ENCODE data around the gene GIPC3. TPM values are rescaled to one million over a fixed set of nuclear protein-coding genes. Genes with fewer than 3 reads are reported as not detected.
"Not testable (repeated sequence)": the region's sequence is repeated elsewhere in the genome, so short reads cannot be mapped to it uniquely, and the experiment has no call there.

Gene GIPC3
- total RNA-seq, 1 donor from 2014 or later: 1.2 TPM

DNA sequence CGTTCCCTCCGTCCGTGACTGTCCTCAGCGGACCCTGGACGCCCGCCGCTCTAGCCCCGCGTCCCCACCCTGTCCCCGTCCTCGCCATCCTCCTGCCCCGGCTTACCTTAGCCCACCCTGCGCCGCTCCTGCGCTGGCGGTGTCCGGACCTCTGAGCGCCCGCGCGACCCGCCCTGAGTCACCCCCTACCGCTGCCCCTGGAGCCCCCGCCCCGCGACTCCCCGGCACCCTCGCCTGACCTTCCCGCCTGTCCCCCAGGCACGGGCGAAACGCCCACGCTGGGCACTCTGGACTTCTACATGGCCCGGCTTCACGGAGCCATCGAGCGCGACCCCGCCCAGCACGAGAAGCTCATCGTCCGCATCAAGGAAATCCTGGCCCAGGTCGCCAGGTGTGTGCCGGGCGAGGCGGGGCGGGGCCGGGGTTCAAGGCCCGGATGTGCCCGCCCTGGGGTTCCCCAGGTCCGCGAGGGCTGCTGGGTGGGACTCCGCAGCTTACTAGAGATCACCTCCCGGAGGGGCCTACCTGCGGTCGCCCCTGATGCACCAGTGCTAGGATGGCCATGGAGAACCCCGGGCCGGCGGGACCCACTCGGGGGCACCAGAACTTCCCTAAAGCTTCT, 7.4 kb upstream of the GIPC3 start:
- DNase-seq: no peak

DNA sequence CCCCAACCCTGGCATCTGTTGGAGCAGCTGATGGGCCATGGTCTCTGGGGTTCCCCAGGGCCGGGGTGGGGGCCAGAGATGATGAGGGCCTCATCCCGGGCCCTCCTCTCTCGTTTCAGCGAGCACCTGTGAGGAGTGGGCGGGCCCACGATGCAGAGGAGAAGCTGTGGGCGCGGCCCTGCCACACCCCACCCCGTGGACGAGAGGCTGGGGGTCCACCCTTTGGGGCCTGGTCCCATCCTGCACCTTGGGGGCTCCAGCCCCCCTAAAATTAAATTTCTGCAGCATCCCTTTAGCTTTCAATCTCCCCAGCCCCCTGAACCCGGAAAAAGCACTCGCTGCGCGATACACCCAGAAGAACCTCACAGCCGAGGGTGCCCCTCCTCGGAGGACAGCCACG, 6.9 kb upstream of the GIPC3 start:
- DNase-seq: no peak

DNA sequence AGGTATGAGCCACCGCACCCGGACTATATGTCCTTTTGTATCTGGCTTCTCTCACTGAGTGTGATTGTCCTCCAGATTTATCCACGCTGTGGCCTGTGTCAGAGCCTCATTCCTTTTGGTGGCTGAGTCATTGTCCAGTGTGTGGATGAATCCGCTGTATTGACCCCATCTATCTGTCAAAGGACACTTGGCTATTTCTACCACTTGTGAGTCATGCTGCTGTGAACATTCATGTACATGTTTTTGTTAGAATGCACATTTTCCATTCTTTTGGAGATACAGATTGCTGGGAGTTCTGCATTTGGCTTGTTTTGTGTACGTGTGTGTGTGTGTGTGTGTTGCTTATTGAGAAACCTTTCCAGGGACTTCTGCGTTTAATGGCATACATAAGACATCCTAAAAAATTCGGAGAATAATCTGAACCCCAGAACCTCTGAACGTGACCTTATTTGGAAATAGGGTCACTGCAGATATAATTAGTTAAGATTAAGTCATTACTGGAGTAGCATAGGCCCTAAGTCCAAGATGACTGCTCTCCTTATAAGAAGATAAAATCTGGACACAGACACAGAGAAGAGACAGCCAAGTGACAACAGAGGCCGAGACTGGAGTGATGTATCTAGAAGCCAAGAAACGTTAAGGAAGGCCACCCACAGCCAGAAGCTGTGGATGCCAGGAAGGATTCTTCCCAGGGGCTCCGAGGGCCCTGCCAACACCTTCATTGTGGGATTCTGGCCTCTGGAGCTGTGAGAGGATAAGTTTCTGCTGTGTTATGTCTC, 4.9 kb upstream of the GIPC3 start:
- peak; percentile 76 for DNase-seq

DNA sequence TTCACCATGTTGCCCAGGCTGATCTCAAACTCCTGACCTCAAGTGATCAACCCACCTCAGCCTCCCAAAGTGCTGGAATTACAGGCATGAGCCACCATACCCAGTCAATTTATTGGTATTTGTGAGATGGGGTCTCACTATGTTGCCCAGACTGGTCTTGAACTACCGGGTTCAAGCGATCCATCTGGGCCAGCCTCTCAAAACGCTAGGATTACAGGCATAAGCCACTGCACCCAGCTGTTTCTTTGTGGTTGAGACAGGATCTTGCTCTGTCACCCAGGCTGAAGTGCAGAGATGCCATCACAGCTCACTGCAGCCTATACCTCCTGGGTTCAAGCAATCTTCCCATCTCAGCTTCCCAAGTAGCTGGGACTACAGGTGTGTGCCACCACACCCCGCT, 3.5 kb upstream of the GIPC3 start:
- DNase-seq: not testable (repeated sequence)

GRCh38 chr19:3584036-3584802, 1.1 kb upstream of the GIPC3 start:
- DNase-seq: not testable (repeated sequence)

DNA sequence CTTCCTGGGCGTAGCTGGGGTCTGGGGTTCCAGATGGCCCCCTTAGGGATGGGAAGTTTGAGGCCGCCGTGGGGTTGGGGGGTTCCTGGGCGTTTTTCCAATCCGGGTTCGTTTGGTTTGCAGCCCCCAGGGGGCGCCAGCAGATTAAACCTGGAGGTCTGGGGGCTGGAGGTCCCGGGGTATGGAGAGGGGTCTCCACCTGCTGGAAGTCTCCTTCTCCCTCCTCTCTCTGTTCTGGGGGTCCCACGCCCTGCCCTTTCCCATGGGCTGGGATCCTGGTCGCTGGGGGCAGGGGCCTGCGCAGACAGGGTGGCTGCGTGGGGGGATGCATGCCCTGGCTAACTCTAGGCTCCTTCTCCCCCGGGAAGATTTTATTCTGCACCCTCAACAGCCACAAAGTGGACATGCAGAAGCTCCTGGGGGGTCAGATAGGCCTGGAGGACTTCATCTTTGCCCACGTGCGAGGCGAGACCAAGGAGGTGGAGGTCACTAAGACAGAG, 899 bp downstream of the GIPC3 start:
- no peak for DNase-seq

- no peak for DNase-seq
These were observed 1.5 kb downstream of the GIPC3 start for GRCh38 chr19:3586707-3587346.

- no peak for DNase-seq
These were observed 4.2 kb downstream of the GIPC3 start for GRCh38 chr19:3589439-3589838.

DNA sequence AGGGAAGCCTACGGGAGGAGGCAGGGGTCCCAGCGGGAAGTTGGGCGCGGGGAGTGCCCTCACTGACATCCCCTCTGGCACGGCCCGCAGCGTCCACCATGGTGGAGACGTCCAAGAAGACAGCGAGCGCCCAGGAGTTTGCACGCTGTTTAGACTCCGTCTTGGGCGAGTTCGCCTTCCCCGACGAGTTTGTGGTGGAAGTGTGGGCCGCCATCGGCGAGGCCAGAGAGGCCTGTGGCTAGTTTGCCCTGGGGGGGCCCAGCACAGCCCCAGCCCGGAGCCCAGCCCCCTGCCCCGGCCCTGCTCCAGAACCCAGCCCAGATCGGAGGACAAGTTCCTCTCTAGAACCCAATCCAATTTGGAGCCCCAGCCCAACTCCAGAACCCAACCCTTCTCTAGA, 4.7 kb downstream of the GIPC3 start:
- no peak for DNase-seq

DNA sequence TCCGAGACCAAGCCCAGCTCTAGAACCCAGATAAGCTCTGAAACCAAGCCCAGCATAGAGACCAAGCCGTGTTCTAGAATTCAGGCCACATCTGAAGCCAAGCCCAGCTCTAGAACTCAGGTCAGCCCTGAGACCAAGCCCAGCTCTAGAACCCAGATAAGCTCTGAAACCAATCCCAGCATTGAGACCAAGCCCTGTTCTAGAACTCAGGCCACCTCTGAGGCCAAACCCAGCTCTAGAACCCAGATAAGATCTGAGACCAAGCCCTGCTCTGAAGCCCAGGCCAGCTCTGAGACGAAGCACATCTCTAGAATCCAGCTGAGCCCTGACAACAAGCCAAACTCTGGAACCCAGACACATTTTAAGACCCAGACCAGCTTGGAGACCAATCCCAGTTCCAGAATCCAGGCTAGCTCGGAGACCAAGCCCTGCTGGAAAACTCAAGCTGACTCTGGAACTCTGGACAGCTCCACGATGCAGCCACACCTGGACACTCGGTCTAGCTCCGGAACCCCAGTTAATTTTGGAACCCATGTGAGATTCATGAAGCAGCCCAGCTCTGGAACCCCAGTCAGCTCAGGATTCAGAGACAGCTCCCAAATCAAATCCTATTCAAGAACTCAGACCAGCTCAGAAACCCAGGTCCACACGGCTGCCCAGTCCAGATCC, 5.8 kb downstream of the GIPC3 start:
- DNase-seq: no peak

GRCh38 chr19:3591876-3592613, 6.8 kb downstream of the GIPC3 start:
- no peak for DNase-seq

GRCh38 chr19:3593156-3593555, 7.9 kb downstream of the GIPC3 start:
- no peak for DNase-seq

DNA sequence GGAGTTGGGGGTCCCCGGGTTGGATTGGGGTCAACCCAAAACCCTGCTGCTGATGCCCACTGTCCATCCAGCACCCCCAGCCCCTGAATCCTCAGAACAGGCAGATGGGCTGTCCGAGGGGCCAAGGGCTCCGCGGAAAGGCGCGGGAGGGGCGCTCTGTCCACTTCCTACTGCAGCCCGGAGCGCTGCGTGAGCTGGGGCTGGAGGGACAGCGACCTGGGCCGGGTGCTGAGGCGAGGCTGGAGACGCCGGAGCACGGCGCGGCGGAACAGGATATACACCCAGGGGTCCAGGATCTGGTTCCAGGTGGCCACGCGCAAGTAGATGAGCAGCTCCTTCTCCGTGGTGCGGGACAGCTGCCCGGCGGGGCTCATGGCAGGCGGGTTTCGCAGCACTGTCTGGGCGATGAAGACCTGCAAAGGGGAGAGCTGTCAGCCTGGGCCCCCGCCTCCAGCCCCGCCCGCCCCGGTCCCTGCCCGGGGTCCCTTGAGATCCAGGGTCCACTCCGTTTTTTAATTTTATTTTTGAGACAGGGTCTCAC, 10.3 kb downstream of the GIPC3 start:
- no peak for DNase-seq

GRCh38 chr19:3599776-3600187, 14.5 kb downstream of the GIPC3 start:
- peak; percentile 33 for DNase-seq

DNA sequence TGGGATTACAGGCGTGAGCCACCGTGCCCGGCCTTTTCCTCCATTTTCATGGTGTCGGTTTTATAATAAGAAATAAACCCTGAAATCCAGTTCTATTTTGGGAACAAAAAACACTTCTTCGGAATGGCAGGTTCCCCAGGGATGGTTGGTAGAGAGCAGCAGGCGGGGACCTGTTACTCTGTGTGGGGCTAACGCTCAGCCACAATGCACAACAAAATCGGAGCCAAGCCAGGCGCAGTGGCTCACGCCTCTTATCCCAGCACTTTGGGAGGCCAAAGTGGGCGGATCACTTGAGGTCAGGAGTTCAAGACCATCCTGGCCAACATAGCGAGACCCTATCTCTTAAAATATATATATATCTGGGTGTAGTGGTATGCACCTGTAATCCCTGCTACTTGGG, 15.7 kb downstream of the GIPC3 start:
- no peak for DNase-seq

DNA sequence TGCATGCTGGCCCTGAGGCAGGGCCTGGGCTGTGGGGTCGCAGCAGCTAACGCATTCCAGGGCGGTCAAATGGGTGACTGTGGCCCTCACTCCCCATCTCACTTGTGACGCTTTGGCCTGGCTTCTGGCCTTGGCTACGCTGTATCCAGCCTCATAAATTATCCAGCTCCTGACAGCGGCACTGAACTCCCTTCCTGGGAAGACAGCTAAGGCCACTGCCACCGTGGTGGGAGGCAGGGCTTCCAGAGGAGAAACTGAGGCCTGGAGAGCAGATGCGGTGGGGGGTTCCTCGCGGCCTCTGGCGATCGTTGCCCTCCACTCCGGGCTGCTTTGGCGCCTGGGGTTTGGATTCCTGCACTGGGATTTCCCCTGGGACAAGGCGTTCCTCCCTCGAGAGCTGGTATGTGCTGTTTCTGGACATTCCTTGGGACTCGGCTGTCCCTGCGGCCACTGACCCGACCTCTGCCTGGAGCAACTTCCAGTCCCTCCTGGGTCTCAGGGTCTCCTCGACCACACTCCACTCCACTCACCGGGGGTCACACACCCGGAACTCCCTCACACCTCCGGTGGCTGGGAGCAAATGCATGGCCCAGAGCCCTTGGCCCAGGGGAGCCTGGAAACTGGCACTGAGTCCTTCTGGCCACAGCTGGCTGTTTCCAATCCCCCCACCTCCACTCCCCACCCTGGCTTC, 18.0 kb downstream of the GIPC3 start:
- DNase-seq: no peak

DNA sequence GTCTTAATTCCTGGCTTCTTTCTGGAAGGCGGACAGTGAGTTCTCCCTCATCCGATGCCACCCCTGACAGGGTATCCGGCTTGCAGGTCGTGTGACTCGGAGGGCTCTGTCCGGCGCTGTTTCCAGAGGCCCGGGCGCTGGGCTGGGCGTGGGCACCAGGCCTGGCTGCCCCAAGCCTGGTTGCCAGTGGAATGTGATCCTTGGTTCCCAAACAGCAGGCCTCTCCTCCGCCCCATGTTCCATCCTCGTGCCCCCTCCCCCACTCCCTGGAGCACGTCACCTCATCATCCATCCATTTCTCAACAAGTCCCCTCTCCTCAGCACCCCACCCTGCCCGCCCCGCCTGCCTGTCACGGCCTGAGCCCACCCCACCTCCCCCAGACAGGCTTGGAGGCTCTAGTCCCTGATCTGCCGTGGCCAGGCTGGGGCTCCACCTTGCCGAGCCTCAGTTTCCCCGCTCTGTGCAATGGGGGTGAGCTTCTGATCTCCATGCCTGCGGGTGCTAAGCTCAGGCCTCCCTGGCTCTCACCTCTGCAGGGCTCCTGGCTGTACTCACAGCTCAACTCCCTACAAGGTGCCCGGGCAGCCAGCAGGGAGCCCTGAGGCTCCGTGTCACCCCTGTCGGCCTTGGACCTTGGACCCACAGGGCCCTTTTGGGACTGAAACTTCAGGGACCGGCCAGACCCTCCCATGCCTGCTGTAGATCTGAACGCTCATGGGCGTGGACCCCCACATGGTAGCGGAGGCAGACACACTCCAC, 19.1 kb downstream of the GIPC3 start:
- no peak for DNase-seq

DNA sequence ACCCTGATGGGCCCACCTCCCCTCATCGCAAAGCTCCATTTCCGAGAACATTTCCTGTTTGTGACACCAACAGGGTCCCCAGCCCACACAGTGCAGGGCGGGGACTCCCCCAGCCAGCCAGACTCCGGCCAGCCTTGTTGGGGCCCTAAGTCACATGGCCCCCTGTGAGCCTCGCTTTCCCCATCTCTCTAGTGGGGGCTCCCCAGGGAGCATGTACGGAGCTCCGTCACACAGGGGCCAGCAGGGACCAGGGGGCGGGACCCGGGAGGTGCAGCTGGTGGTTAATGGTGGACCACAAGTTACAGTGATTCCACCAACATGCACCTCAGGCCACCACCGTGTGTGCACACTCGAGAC, 19.7 kb downstream of the GIPC3 start:
- DNase-seq: no peak

GRCh38 chr19:3605361-3605760, 20.1 kb downstream of the GIPC3 start:
- DNase-seq: no peak

DNA sequence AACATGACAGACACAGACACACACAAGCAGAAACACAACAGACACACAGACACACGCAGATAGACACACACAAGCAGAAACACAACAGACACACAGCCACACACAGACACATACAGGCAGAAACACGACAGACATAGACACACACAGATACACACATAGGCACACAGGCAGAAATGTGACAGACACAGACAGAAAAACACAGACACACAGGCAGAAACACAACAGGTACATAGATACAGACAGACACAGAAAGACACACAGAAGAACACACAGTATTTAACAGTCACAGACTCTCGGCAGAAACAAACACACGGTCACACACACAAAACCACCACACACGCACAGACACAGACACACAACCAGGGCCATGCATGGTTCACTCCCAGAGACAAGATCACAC, 20.5 kb downstream of the GIPC3 start:
- no peak for DNase-seq

Data from dermis blood vessel endothelial cell (primary cell).